Aortic smooth muscle cell (primary cell): ENCODE measurements around the gene TCIRG1. TPM values are rescaled to one million over a fixed set of nuclear protein-coding genes. Genes with fewer than 3 reads are reported as not detected.

Experiments used
- total RNA-seq: library from RNA; depleted of rRNA; stranded (reverse); fragments of >200 nt; gene quantifications from 2 replicates; pipeline ENCODE4 v1.2.3, GENCODE V29; 2014

Gene TCIRG1
- total RNA-seq: 61.2 and 69.5 TPM in 2 replicates

DNA sequence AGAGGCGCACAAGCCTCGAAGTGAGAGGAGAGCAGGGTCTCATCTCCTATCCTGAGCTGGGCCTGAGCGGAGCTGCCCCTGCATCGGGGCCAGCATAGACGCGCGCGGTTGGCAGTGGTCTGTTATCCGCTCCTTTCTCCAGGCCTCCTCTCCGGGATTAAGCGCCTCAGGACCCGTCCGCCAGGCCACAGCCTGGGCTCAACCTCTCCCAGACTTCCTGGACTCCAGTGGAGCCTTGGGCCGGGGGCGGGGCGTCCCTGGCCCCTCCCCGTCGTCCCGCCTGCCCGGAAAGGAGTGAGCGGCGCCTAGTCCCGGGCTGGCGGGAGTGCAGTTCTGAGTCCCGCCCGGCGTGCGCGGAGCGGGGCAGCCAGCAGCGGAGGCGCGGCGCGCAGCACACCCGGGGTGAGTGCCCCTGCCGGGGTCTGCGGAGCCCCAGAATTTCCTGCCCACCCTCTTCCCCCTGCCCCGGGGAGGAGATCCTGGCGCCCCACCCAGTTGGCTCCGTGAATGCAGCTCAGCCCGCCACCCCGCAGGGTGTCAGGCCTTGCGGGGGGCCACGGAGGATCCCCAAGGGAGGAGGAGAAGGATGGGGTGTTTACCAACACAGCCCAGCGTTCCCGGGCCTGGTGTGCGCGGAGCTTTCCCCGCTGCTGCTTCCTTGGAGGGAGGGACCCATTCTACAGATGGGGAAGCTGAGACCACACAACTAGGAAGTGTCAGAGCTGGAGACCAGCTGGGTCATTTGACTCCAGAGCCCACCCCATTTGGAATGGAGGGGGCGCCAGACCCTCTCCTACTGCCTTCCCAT is at the start of gene TCIRG1:
TCIRG1 (plus strand) TSS at position 308 of the 808 bp plus-strand sequence. CDS start 2,247 bp downstream, outside the sequence.

GRCh38 chr11:68003846-68004550 is 34.8 kb upstream of the TCIRG1 start, which contains the start of gene UNC93B1:
Gene UNC93B1 (minus strand): TSS chr11:68004097. CDS start chr11:68004043, 54 bp downstream.

GRCh38 chr11:68010090-68011041 is 28.5 kb upstream of the TCIRG1 start, which contains the start of gene ALDH3B1:
Gene ALDH3B1 (plus strand): TSS chr11:68010327. CDS start chr11:68015298, 4,971 bp downstream.

GRCh38 chr11:68030318-68031143 is 8.3 kb upstream of the TCIRG1 start, which contains the start of gene NDUFS8:
Gene NDUFS8 (plus strand): TSS chr11:68030681. CDS start chr11:68032152, 1,471 bp downstream.

Other genes with a start within 250 kb of the TCIRG1 start
- 16.8 and 20.6 TPM in 2 replicates for gene UNC93B1, start 34.9 kb upstream of the TCIRG1 start, total RNA-seq
- 24.4 and 29.2 TPM in 2 replicates for gene ALDH3B1, start 28.7 kb upstream of the TCIRG1 start, total RNA-seq
- gene NDUFS8, start 8.3 kb upstream of the TCIRG1 start, total RNA-seq: 87.2 and 107 TPM in 2 replicates
- gene CHKA, start 82.4 kb downstream of the TCIRG1 start, total RNA-seq: 7.5 and 7.8 TPM in 2 replicates
- 25.6 and 26.4 TPM in 2 replicates for gene KMT5B, start 174.3 kb downstream of the TCIRG1 start, total RNA-seq
- gene C11orf24, start 232.9 kb downstream of the TCIRG1 start, total RNA-seq: 33.4 and 38.6 TPM in 2 replicates